Measurements from ENCODE around the gene KIF26A. TPM values are rescaled to one million over a fixed set of nuclear protein-coding genes. Genes with fewer than 3 reads are reported as not detected.

The KIF26A gene
- total RNA-seq, 1 donor: under 0.01 TPM

GRCh38 chr14:104123879-104124278 is 14.5 kb upstream of the KIF26A start:
- no peak for DNase-seq (ENCODE audit: low read depth)
- no peak overlapping the region for H3K4me3 ChIP-seq (ENCODE audit: low read depth, low read length)
- no peak for TF ChIP-seq CTCF (IDR thresholded peaks at IDR 0.05; ENCODE audit: insufficient read depth, low read length)

GRCh38 chr14:104125011-104125410 is 13.4 kb upstream of the KIF26A start:
- no peak overlapping the region for H3K4me3 ChIP-seq (ENCODE audit: low read depth, low read length)
- no peak for TF ChIP-seq CTCF (IDR thresholded peaks at IDR 0.05; ENCODE audit: insufficient read depth, low read length)
- DNase-seq (ENCODE audit: low read depth): no peak

DNA sequence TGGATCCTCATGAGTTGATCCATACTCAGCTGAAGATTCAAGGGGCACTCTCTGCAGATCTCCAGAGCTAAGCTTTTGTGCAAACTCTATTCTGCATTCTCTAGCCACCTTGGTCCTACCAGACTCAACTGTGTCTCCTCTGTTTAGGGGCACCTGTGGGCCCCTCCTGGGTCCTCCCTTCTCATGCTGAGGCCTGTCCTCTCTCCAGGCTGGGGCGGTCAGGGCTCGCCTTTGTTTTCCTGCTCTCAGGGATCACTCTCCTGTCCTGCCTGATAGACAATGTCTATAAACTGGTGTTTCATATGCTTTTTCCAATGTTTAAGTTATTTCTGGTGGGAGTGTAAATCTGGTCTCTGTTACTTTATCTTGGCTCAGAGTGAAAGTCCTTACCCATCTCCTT is 11.6 kb upstream of the KIF26A start:
- no peak for TF ChIP-seq CTCF (IDR thresholded peaks at IDR 0.05; ENCODE audit: insufficient read depth, low read length)
- DNase-seq (ENCODE audit: low read depth): no peak
- H3K4me3 ChIP-seq (ENCODE audit: low read depth, low read length): no peak overlapping the region

DNA sequence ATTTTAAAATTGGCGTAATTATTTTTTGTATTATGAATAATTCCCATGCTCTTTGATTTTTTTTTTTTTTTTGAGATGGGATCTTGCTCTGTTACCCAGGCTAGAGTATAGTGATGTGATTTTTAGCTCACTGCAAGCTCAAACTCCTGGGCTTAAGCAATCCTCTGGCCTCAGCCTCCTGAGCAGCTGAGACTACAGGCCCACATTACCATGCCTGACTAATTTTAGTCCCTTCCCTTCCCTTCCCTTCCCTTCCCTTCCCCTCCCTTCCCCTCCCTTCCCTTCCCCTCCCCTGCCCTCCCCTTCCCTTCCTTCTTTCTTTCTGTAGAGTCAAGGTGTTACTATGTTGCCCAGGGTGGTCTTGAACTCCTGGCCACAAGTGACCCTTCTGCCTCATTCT is 9.4 kb upstream of the KIF26A start:
- no peak overlapping the region for H3K4me3 ChIP-seq (ENCODE audit: low read depth, low read length)
- DNase-seq (ENCODE audit: low read depth): no peak
- TF ChIP-seq CTCF (IDR thresholded peaks at IDR 0.05; ENCODE audit: insufficient read depth, low read length): no peak

- no peak for TF ChIP-seq CTCF (IDR thresholded peaks at IDR 0.05; ENCODE audit: insufficient read depth, low read length)
- DNase-seq (ENCODE audit: low read depth): no peak
- H3K4me3 ChIP-seq (ENCODE audit: low read depth, low read length): no peak overlapping the region
Observed at GRCh38 chr14:104129556-104129955, 8.8 kb upstream of the KIF26A start.

- peak; percentile 35 for TF ChIP-seq CTCF (IDR thresholded peaks at IDR 0.05; ENCODE audit: insufficient read depth, low read length)
- H3K4me3 ChIP-seq (ENCODE audit: low read depth, low read length): no peak overlapping the region
- peak; percentile 4 for DNase-seq (ENCODE audit: low read depth)
Observed at GRCh38 chr14:104130974-104131651, 7.3 kb upstream of the KIF26A start.
